Measurements from ENCODE around the gene SLC12A3. TPM values are rescaled to one million over a fixed set of nuclear protein-coding genes. Genes with fewer than 3 reads are reported as not detected.
"Not testable (repeated sequence)": the region's sequence is repeated elsewhere in the genome, so short reads cannot be mapped to it uniquely, and the experiment has no call there.

SLC12A3 gene
- total RNA-seq, 2 experiments from 2014 or later, result not detected

DNA sequence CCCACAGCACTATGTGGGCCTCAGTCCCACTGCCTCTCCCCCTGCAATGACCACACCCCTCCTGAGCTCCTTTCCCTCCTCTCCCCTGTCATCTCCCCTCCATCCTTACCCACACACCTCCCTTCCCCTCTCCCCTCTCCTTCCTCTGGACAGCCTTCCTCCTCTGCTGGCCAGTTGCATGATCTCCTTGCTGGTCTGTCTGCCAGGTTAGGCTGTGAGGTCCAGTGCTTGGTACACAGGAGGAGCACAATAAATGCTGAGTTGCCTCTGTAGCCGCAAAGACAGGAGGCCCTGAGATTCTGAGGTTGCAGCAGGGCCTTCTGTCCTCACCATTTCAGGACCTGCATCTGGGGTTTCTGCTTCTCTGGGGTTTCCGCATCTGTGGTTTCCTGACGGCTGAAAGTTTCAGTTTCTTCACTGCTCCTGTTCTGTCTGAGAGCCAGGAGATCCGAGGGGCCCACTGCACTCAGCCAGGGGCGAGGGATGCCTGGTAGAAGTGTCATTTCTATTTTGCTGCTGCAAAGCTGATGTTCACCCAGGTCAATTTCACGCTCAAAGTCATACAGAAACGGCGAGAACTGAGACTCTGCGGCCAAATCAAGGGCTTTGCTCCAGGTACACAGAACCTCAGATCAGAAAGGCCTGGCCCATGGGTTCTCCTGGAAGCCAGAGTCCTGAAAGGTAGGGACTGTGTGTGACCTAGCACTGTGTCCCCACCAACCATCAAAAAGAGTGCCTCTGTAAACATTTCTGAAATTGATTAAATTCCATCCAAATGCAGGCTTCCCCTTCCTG, 4.6 kb upstream of the SLC12A3 start:
- H3K4me1 Mint-ChIP-seq (ENCODE audit: low read depth), result peaks cover 31% of the 10 kb centered on the region
- no peaks in the 10 kb centered on the region for H3K27me3 Mint-ChIP-seq (ENCODE audit: low read depth)
- H3K4me3 Mint-ChIP-seq, result no peak overlapping the region
- intact Hi-C loops (cut with micrococcal nuclease), result loop anchor here (10.0 kb wide), 1 partner anchor 184 kb away; no protein-coding TSS in a partner anchor
- H3K9me3 Mint-ChIP-seq, result no peaks in the 10 kb centered on the region
- CTCF ChIA-PET, result interaction anchor here (0.6 to 12.9 kb wide), 7 partner anchors 9 to 91 kb away, joined by 3 to 200 read pairs (median 5); no protein-coding TSS in a partner anchor
- H3K36me3 Mint-ChIP-seq (ENCODE audit: low read depth), result no peaks in the 10 kb centered on the region
- H3K27ac Mint-ChIP-seq, result peak overlapping the region; percentile 69
- DNase-seq, result peak; percentile 80

- intact Hi-C loops (cut with micrococcal nuclease), result loop anchor here (10.0 kb wide), 1 partner anchor 184 kb away; no protein-coding TSS in a partner anchor
- H3K4me3 Mint-ChIP-seq, result no peak overlapping the region
- H3K9me3 Mint-ChIP-seq, result no peaks in the 10 kb centered on the region
- H3K4me1 Mint-ChIP-seq (ENCODE audit: low read depth), result peaks cover 31% of the 10 kb centered on the region
- no peaks in the 10 kb centered on the region for H3K27me3 Mint-ChIP-seq (ENCODE audit: low read depth)
- no peak for DNase-seq
- CTCF ChIA-PET, result interaction anchor here (1.0 to 12.9 kb wide), 2 partner anchors 8 to 90 kb away, joined by 4 to 200 read pairs; no protein-coding TSS in a partner anchor
- H3K27ac Mint-ChIP-seq, result peak overlapping the region; percentile 10
- H3K36me3 Mint-ChIP-seq (ENCODE audit: low read depth), result no peaks in the 10 kb centered on the region
These were observed 3.9 kb upstream of the SLC12A3 start for GRCh38 chr16:56861092-56861610.

- H3K4me3 Mint-ChIP-seq, result no peak overlapping the region
These were observed 3.3 kb upstream of the SLC12A3 start for GRCh38 chr16:56861756-56862155.

GRCh38 chr16:56862776-56863175, 2.2 kb upstream of the SLC12A3 start:
- Mint-ChIP-seq H3K4me3 (no peak overlapping the region), H3K4me1 (ENCODE audit: low read depth) (peaks cover 34% of the 10 kb centered on the region), H3K27me3 (ENCODE audit: low read depth) (no peaks in the 10 kb centered on the region), H3K9me3 (no peaks in the 10 kb centered on the region), H3K36me3 (ENCODE audit: low read depth) (no peaks in the 10 kb centered on the region), H3K27ac (no peak overlapping the region)
- no peak for DNase-seq
- CTCF ChIA-PET, result interaction anchor here (0.9 to 12.9 kb wide), 6 partner anchors 9 to 101 kb away, joined by 3 to 200 read pairs (median 4); no protein-coding TSS in a partner anchor
- intact Hi-C loops (cut with micrococcal nuclease), result loop anchor here (10.0 kb wide), 1 partner anchor 182 kb away; no protein-coding TSS in a partner anchor

More at GRCh38 chr16:56861756-56862155, 3.3 kb upstream of the SLC12A3 start:
- H3K36me3 Mint-ChIP-seq (ENCODE audit: low read depth), result no peaks in the 10 kb centered on the region
- peaks cover 31% of the 10 kb centered on the region for H3K4me1 Mint-ChIP-seq (ENCODE audit: low read depth)
- H3K27me3 Mint-ChIP-seq (ENCODE audit: low read depth), result no peaks in the 10 kb centered on the region
- no peak for DNase-seq
- CTCF ChIA-PET, result interaction anchor here (0.7 to 12.9 kb wide), 3 partner anchors 89 to 102 kb away, joined by 3 to 200 read pairs (median 4); no protein-coding TSS in a partner anchor
- intact Hi-C loops (cut with micrococcal nuclease), result loop anchor here (10.0 kb wide), 1 partner anchor 183 kb away; no protein-coding TSS in a partner anchor
- H3K9me3 Mint-ChIP-seq, result no peaks in the 10 kb centered on the region
- no peak overlapping the region for H3K27ac Mint-ChIP-seq

DNA sequence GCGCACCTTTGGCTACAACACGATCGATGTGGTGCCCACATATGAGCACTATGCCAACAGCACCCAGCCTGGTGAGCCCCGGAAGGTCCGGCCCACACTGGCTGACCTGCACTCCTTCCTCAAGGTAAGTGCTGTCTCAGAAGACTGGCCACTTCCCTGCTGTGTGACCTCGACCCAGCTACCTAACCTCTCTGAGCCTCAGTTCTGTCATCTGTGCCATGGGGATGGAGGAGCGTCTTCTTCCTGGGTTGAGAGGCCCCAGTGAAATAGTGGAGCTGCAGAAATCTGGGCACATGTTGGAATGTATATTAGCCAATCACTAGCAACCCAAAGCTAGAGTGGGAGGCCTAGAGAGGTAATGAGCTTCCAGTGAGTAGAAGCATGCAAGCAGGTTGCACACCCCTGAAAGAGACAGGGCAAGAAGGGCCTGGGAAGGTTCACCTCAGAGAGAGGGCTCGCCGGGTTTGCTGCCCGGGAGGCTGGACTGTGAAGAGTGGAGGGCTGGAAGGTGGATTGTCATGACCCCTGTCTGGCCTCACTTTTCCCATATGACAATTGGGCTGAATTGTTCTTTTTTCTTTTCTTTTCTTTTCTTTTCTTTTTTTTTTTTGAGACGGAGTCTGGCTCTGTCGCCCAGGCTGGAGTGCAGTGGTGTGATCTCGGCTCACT, 521 bp downstream of the SLC12A3 start:
- Mint-ChIP-seq H3K36me3 (ENCODE audit: low read depth) (no peaks in the 10 kb centered on the region), H3K27me3 (ENCODE audit: low read depth) (no peaks in the 10 kb centered on the region), H3K27ac (no peak overlapping the region), H3K4me1 (ENCODE audit: low read depth) (peaks cover 23% of the 10 kb centered on the region), H3K9me3 (no peaks in the 10 kb centered on the region), H3K4me3 (no peak overlapping the region)
- CTCF ChIA-PET, result interaction anchor here (1.0 to 12.9 kb wide), 7 partner anchors 17 to 219 kb away, joined by 3 to 200 read pairs (median 3); no protein-coding TSS in a partner anchor
- intact Hi-C loops (cut with micrococcal nuclease), result loop anchor here (5.0 to 10.0 kb wide), 2 partner anchors 179 to 288 kb away; no protein-coding TSS in a partner anchor
- no peak for DNase-seq

DNA sequence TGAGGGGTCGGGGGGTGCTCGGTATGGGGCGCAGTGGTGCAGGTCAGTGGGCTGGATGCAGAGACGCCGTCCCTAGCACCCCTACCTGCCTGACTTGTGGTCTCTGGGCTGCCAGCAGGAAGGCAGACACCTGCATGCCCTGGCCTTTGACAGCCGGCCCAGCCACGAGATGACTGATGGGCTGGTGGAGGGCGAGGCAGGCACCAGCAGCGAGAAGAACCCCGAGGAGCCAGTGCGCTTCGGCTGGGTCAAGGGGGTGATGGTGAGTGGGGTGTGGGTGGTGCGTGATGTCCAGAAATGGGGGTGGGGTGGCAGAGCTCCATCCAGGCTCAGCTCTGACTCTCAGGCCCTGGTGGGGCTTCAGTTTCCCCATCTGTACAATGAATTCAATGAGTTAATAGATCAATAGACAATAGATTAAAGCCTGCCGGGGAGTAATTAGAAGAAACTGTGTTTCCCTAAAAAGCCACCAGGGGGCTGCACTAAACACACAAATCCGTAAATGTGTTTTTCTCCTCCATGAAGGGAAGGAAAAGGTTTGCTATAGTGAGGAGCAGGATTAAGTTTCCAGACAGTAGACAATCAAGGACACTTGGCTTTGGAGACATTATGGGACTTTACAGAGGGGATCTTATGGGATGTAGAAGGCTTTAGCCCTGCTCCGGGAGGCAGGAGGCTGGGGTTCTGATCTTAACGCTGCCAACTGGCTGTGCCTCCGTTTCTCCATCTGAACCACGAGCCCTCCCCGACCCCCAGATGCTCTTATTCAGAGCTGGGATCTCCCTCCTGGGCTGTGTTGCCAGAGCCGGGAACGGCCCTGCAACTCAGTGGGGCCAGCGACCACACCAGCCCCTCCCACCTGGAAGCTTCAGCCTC, 2.2 kb downstream of the SLC12A3 start:
- Mint-ChIP-seq H3K9me3 (no peaks in the 10 kb centered on the region), H3K4me3 (no peak overlapping the region), H3K27me3 (ENCODE audit: low read depth) (no peaks in the 10 kb centered on the region), H3K36me3 (ENCODE audit: low read depth) (no peaks in the 10 kb centered on the region), H3K27ac (no peak overlapping the region), H3K4me1 (ENCODE audit: low read depth) (peaks cover 15% of the 10 kb centered on the region)
- CTCF ChIA-PET, result interaction anchor here (0.6 to 12.9 kb wide), 25 partner anchors 8 to 566 kb away, joined by 3 to 200 read pairs (median 4); partner anchors contain the start of gene HERPUD1
- intact Hi-C loops (cut with micrococcal nuclease), result loop anchor here (1.0 to 10.0 kb wide), 4 partner anchors 65 to 290 kb away; partner anchors contain the start of gene HERPUD1
- DNase-seq, result peak; percentile 64

GRCh38 chr16:56868175-56868574, 3.2 kb downstream of the SLC12A3 start:
- H3K36me3 Mint-ChIP-seq (ENCODE audit: low read depth), result no peaks in the 10 kb centered on the region
- peaks cover 11% of the 10 kb centered on the region for H3K4me1 Mint-ChIP-seq (ENCODE audit: low read depth)
- H3K4me3 Mint-ChIP-seq, result no peak overlapping the region
- CTCF ChIA-PET, result interaction anchor here (0.7 to 12.9 kb wide), 21 partner anchors 9 to 97 kb away, joined by 3 to 200 read pairs (median 4); no protein-coding TSS in a partner anchor
- no peak for DNase-seq
- intact Hi-C loops (cut with micrococcal nuclease), result loop anchor here (5.0 to 10.0 kb wide), 2 partner anchors 177 to 291 kb away; no protein-coding TSS in a partner anchor
- H3K9me3 Mint-ChIP-seq, result no peaks in the 10 kb centered on the region
- H3K27ac Mint-ChIP-seq, result no peak overlapping the region
- H3K27me3 Mint-ChIP-seq (ENCODE audit: low read depth), result no peaks in the 10 kb centered on the region

DNA sequence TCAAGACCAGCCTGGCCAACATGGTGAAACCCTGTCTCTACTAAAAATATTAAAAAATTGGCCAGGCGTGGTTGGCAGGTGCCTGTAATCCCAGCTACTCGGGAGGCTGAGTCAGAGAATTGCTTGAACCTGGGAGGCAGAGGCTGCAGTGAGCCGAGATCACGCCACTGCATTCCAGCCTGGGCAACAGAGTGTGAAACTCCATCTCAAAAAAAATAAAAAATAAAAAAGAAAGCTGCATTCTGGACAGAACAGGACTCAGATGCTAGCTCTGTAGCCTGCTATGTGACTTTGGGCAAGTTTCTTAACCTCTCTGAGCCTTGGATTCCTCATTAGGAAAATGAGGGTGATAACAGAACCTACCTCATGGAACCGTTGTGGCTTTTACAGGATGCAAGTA, 3.8 kb downstream of the SLC12A3 start:
- H3K4me1 Mint-ChIP-seq (ENCODE audit: low read depth), result peaks cover 11% of the 10 kb centered on the region

DNA sequence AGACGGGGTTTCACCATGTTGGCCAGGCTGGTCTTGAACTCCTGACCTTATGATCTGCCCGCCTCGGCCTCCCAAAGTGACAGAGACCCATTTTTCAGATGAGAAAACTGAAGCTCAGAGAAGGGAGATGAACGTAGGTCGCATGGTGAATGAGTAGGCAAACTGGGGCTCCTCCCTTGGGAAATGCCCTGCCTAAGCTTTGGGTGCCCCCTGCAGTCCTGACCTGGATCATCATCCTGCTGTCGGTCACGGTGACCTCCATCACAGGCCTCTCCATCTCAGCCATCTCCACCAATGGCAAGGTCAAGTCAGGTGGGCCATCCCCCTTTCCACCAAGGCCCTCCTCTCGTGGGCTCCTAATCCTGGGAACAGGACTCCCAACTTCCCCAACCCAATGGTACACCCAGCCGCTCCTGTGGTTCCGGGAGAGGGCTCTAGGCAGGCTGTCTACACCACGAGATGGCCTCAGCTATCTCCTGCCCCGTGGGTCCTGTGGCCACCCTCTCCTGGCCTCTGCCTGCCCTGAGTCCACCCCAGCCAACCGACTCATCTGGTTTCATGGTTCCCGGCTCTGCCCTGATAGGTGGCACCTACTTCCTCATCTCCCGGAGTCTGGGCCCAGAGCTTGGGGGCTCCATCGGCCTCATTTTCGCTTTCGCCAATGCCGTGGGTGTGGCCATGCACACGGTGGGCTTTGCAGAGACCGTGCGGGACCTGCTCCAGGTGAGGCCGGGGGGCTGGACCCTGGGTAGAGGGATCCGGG, 4.7 kb downstream of the SLC12A3 start:
- H3K36me3 Mint-ChIP-seq (ENCODE audit: low read depth), result no peaks in the 10 kb centered on the region
- no peak overlapping the region for H3K27ac Mint-ChIP-seq
- DNase-seq, result peak; percentile 70
- H3K27me3 Mint-ChIP-seq (ENCODE audit: low read depth), result no peaks in the 10 kb centered on the region
- no peak overlapping the region for H3K4me3 Mint-ChIP-seq
- CTCF ChIA-PET, result interaction anchor here (0.6 to 12.9 kb wide), 19 partner anchors 9 to 155 kb away, joined by 3 to 200 read pairs (median 4); partner anchors contain the start of gene CETP
- intact Hi-C loops (cut with micrococcal nuclease), result loop anchor here (5.0 to 10.0 kb wide), 2 partner anchors 175 to 292 kb away; no protein-coding TSS in a partner anchor
- H3K9me3 Mint-ChIP-seq, result no peaks in the 10 kb centered on the region
- H3K4me1 Mint-ChIP-seq (ENCODE audit: low read depth), result peaks cover 11% of the 10 kb centered on the region

More for the DNA sequence above, 3.8 kb downstream of the SLC12A3 start:
- not testable (repeated sequence) for H3K27me3 Mint-ChIP-seq (ENCODE audit: low read depth); H3K9me3 Mint-ChIP-seq; H3K27ac Mint-ChIP-seq; H3K36me3 Mint-ChIP-seq (ENCODE audit: low read depth); H3K4me3 Mint-ChIP-seq; DNase-seq
- CTCF ChIA-PET, result interaction anchor here (0.7 to 12.9 kb wide), 18 partner anchors 8 to 96 kb away, joined by 3 to 200 read pairs (median 4); partner anchors contain the start of gene CETP
- intact Hi-C loops (cut with micrococcal nuclease), result loop anchor here (5.0 to 10.0 kb wide), 2 partner anchors 176 to 291 kb away; no protein-coding TSS in a partner anchor

- no peaks in the 10 kb centered on the region for H3K9me3 Mint-ChIP-seq
- intact Hi-C loops (cut with micrococcal nuclease), result no loop called here
- H3K27ac Mint-ChIP-seq, result no peak overlapping the region
- H3K36me3 Mint-ChIP-seq (ENCODE audit: low read depth), result no peaks in the 10 kb centered on the region
- CTCF ChIA-PET, result interaction anchor here (0.6 to 12.9 kb wide), 3 partner anchors 9 to 156 kb away, joined by 3 to 200 read pairs (median 4); no protein-coding TSS in a partner anchor
- no peak overlapping the region for H3K4me3 Mint-ChIP-seq
- no peaks in the 10 kb centered on the region for H3K27me3 Mint-ChIP-seq (ENCODE audit: low read depth)
- DNase-seq, result no peak
- peaks cover 11% of the 10 kb centered on the region for H3K4me1 Mint-ChIP-seq (ENCODE audit: low read depth)
These were observed 5.4 kb downstream of the SLC12A3 start for GRCh38 chr16:56870276-56870888.

Data from activated naive CD4-positive, alpha-beta T cell treated with anti-CD3 and anti-CD28 coated beads for 36 hours (primary cell).